Suprapubic skin (tissue), 3 donors: Measurements from ENCODE around the gene NCAM1.

Experiments
- POLR2A ChIP-seq, 2 donors: fragments of 450-650 bp; IDR thresholded peaks; one replicate each; pipeline ENCODE4 v1.6.1; 2017; ENCODE audit warnings: antibody characterized with exemption in 2 of 2, mild to moderate bottlenecking in 2 of 2, moderate library complexity in 2 of 2
- TF ChIP-seq, protein P1 (sequence below), 2 donors: fragments of 200-600 bp in 1 of 2; fragments of 450-650 bp in 1 of 2; sonication (generic) in 1 of 2; IDR thresholded peaks; one replicate each; pipeline ENCODE4 v1.5.1; 2016 to 2019; ENCODE audit warnings: antibody characterized with exemption in 2 of 2, mild to moderate bottlenecking in 1 of 2, moderate library complexity in 1 of 2

DNA sequence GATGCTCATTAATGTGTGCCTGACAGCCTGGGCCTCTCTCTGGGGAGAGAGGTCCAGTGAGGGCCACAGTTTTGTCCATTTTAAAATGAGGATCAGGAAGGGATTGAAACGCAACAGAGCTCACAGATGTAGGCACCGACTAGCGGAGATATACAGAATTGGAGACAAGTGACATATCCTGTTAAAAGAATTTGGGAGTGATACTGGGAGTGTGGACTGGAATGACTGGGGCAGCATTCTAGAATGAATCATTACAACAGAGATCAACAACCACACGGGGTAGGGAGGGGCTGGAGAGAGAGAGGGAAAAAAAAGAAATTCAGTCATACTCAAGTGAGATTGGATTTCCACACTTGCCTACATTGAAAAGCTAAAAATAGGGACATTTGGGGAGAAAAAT is 2.5 kb upstream of the NCAM1 start:
- TF ChIP-seq, protein P1, sequence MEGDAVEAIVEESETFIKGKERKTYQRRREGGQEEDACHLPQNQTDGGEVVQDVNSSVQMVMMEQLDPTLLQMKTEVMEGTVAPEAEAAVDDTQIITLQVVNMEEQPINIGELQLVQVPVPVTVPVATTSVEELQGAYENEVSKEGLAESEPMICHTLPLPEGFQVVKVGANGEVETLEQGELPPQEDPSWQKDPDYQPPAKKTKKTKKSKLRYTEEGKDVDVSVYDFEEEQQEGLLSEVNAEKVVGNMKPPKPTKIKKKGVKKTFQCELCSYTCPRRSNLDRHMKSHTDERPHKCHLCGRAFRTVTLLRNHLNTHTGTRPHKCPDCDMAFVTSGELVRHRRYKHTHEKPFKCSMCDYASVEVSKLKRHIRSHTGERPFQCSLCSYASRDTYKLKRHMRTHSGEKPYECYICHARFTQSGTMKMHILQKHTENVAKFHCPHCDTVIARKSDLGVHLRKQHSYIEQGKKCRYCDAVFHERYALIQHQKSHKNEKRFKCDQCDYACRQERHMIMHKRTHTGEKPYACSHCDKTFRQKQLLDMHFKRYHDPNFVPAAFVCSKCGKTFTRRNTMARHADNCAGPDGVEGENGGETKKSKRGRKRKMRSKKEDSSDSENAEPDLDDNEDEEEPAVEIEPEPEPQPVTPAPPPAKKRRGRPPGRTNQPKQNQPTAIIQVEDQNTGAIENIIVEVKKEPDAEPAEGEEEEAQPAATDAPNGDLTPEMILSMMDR (IDR thresholded peaks at IDR 0.05) = no peak
- TF ChIP-seq POLR2A (IDR thresholded peaks at IDR 0.05) = no peak
